ENCODE measurements around the gene CENPC. TPM values are rescaled to one million over a fixed set of nuclear protein-coding genes. Genes with fewer than 3 reads are reported as not detected.
"Not testable (repeated sequence)": the region's sequence is repeated elsewhere in the genome, so short reads cannot be mapped to it uniquely, and the experiment has no call there.

CENPC gene
- total RNA-seq, 1 donor from 2014 or later = 35.4 TPM

DNA sequence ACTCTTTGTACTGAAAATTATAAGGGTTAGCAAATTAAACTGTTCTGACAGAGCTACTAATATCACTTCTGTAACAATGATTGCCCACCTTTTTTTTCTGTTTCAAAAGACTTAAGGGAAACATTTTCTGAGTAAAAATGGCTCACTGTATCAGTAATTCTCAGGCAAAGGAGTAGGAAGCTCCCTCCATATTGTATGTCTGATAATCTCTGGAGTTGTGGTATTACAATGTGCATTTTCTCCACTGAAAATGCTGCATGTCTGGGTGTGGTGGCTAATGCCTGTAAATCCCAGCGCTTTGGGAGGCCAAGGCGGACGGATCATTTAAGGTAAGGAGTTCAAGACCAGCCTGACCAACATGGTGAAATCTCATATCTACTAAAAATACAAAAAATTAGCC, 8.8 kb upstream of the CENPC start:
- intact Hi-C loops (cut with micrococcal nuclease) = no loop called here

DNA sequence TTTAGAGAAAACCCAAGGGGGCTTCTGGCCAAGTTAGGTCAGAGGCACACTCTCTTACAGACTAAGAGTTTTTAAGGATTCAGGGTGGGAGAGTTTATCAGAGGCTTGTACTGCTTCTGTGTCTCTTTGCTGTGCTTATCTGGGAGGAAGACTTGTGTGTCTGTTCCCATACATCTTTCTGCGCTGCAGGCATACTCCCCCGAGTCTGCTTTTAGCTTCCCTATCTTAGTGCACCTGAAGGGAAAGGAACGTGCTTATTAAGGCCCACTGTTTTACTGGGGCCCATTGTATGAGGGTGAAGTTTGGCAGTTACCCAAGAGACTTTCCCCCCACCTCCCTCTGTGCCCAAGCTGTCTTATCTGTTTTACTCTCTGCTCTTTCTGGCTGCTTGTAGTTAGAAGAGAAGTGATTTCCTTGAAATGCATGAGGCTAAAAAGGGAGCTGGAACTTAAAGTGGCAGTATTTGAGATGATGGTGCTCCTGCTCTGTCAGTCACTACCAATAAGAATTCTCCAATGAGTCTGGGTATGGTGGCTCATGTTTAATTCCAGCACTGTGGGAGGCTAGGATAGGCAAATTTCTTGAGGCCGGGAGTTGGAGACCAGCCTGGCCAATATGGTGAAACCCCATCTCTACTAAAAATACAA, 7.0 kb upstream of the CENPC start:
- intact Hi-C loops (cut with micrococcal nuclease) = not testable (repeated sequence)

DNA sequence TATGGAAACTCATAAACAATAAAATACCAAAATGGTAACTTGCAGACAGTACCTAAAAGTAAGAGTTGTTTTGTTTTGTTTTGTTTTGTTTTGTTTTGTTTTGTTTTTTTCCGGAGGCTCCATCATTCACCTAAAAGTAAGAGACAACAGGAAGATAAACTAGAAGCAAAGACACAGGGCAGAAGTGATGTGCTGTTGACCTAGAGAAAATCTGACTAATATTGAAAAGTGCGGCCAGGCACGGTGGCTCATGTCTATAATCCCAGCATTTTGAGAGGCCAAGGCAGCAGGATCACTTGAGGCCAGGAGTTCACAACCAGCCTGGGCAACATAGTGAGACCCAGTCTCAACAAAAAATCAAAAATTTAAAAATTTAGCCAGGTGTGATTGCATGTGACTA, 5.6 kb upstream of the CENPC start:
- intact Hi-C loops (cut with micrococcal nuclease) = no loop called here

DNA sequence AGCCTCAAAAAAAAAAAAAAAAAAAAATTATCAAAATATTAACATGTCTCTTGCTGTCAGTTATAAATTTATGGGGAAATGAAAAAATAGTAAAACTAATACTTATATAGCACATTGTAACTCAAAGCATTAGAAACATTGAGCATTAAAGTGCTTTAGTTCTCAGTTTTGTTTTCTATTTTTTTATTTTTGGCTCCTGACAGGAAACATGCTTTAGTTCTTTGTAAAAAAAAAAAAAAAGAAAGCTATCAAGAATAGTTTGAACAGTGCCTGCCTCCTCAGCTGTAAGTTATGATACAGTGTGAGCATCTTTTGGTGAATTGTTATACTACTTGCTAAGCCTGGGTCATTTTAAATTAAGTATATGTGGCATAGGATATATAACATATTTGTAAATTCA, 5.1 kb upstream of the CENPC start:
- intact Hi-C loops (cut with micrococcal nuclease) = no loop called here

DNA sequence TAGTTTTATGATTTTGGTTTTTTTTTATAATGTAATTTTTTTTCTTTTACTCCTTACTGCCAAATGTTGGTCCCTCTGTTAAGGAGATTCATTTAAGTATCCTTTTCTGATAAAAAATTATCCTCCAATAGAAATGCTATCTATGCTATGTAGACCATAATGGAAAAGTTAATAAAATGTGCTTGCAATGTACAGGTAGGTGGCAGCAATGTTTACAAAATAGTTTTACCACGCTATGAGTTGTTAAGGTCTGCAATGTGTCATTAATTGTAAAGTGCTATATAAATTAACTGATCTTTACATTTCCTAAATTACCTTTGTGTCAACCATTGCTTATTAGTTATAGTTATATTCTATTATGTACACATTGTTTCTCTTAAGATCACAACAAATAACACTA, 3.8 kb upstream of the CENPC start:
- intact Hi-C loops (cut with micrococcal nuclease) = loop anchor here (1.0 to 2.0 kb wide), 6 partner anchors 9 to 438 kb away; partner anchors contain the start of genes STAP1 and UBA6

DNA sequence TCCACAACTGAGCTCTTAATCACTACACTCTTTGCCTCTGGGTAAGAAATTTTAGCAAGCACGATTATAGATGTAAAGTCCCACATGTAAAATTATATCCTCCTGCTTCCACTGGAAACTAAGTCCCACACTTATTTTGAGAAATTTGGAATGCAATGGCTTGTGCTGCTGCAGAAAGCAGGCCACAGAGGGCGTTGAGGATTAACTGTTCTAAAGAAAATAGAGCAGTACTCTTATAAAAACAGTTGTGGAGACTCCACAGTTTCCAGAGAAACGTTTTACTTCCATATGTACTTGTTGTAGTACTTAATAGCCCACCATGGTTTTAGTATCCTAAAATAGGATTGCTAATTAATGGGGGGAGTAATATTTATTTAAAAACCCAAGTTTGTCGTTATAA, 1.7 kb upstream of the CENPC start:
- intact Hi-C loops (cut with micrococcal nuclease) = no loop called here

DNA sequence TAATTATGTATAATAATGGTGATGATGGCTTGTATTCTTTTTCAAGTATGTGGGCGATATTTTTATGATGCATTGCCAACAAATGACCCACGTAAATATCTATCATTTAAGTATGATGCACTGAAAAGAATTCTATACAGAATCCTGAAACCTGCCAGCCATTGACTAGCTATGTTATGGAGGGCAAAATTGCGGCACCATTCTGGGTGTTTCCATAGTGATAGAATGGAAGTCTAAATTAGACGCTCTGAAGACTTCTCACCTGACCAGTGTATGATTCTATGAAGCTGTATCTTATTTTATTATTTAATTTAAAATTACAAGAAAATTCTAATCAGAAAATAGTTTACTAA, 677 bp upstream of the CENPC start:
- intact Hi-C loops (cut with micrococcal nuclease) = no loop called here

GRCh38 chr4:67542076-67542475, 3.2 kb downstream of the CENPC start:
- intact Hi-C loops (cut with micrococcal nuclease) = no loop called here

DNA sequence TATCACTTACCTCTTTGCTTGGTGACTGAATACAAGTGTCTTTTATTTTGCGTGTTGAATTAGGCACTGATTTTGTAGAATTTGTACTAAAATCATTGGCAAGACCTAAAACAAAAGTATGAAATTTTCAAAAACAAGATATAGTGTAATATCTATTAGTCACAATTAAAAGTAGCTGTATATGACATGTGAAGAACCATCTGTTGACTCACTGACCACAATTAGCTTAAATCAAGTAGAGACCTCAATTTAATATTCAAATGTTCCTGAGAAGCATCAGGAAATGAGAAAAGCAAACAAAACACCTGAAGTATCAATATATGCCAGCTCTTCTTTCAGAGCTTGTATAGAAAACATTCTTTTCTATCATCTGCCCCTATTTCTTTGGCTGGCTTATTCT, 5.5 kb downstream of the CENPC start:
- intact Hi-C loops (cut with micrococcal nuclease) = no loop called here

- intact Hi-C loops (cut with micrococcal nuclease) = loop anchor here (1.0 kb wide), 1 partner anchor 9 kb away; no protein-coding TSS in a partner anchor
Measured at GRCh38 chr4:67535280-67535840, 9.9 kb downstream of the CENPC start.

DNA sequence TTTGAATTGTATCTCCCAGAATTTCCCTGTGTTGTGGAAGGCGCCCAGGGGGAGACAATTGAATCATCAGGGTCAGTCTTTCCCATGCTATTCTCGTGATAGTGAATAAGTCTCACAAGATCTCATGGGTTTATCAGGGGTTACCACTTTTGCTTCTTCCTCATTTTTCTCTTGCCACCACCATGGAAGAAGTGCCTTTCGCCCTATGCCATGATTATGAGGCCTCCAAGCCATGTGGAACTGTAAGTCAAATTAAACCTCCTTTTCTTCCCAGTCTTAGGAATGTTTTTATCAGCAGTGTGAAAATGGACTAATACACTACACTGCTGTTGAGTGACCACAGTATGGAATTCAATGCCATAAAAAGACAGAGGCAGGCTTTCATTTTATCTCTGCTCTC, 12.2 kb downstream of the CENPC start:
- intact Hi-C loops (cut with micrococcal nuclease) = no loop called here

GRCh38 chr4:67532397-67532796, 12.9 kb downstream of the CENPC start:
- intact Hi-C loops (cut with micrococcal nuclease) = not testable (repeated sequence)

DNA sequence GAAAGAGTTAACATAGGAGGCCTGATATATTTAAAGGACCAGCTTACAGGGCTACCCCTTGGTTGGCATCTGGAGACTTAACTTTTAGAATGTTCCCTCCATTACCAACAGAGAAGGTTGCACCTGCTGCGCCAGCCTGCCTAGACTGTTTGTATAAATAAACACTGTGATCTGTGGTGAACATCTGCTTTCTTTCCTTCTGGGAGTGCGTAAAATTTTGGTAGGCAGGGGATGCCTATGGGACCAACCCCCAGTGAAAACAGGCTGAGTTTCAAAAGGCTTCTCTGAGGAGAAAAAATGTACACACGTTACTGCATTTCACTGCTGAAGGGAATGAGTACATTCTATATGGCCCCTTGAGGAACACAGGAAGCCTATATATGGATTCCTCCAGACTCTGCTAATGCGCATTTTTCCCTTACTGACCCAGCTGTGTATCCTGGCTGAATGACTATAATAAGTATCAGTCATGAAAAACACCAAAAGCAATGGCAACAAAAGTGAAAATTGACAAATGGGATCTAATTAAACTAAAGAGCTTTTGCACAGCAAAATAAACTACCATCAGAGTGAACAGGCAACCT, 13.8 kb downstream of the CENPC start:
- intact Hi-C loops (cut with micrococcal nuclease) = no loop called here

- intact Hi-C loops (cut with micrococcal nuclease) = loop anchor here (1.0 kb wide), 2 partner anchors 21 to 177 kb away; partner anchors contain the start of genes CENPC and UBA6
Measured at GRCh38 chr4:67524140-67524539, 21.2 kb downstream of the CENPC start.

DNA sequence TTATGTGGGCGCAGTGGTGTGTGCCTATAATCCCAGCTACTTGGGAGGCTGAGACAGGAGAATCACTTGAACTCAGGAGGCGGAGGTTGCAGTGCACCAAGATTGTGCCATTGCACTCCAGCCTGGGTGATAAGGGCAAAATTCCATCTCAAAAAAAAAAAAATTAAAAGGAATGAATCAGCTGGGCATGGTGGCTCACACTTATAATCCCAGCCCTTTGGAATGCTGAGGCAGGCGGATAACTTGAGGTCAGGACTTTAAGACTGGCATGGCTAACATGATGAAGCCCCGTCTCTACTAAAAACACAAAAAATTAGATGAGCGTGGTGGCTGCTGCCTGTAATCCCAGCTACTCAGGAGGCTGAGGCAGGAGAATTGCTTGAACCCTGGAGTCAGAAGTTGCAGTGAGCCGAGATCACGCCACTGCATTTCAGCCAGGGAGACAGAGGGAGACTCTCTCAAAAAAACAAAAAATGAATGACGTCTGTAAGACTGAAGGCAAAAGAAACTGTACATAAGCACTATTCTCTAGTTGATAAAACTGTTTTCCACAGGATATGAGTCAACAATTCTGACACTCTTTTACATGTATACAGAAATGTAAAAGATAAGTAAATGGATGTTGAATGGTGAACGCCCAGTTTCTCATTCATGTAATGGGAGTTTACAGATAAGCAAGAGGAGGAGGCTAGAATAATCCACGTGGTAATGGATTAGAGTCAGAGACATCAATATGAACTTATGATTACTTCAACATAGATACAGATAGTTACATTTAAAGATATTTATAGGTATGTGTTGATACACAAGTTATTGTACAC, 22.2 kb downstream of the CENPC start:
- intact Hi-C loops (cut with micrococcal nuclease) = no loop called here

GRCh38 chr4:67522230-67522629, 23.1 kb downstream of the CENPC start:
- intact Hi-C loops (cut with micrococcal nuclease) = no loop called here

- intact Hi-C loops (cut with micrococcal nuclease) = no loop called here
Measured at GRCh38 chr4:67521506-67521905, 23.8 kb downstream of the CENPC start.

DNA sequence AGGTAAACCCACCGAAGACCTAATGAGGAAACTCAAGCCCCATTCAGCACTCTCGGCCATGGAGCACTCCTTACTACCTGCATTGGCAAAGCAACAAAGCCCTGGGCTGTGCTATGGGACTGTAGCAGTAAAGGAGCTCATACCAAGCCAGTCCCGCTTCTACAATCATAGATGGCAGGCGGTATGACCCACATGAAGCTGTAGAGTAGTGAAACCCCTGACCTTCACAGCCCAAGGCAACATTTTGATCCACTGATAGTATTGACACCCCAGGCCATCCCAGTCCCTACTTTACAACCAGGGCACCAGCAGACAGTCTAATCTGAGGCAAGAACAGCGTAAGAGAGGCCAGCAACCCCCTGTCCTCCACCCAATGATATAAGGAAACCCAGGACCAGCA, 25.2 kb downstream of the CENPC start:
- intact Hi-C loops (cut with micrococcal nuclease) = no loop called here

DNA sequence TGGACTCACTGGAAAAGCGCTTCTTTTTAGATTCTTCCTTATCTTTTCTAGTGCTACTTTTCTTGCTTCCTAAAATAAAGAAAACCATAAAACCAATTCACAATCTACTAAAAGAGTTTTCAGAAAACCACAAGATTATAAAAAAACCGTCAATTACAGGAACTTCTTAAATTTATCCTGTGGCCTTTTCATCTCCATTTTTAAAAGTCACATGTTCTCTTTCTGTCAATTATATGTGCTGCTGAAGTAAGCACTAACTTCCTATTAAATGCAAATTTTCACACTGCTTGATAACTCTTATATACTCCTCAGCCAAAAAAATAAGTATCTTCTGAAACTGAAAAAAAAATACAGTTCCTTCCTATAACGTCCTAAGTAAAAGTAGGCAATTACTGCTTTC, 32.8 kb downstream of the CENPC start:
- intact Hi-C loops (cut with micrococcal nuclease) = no loop called here

DNA sequence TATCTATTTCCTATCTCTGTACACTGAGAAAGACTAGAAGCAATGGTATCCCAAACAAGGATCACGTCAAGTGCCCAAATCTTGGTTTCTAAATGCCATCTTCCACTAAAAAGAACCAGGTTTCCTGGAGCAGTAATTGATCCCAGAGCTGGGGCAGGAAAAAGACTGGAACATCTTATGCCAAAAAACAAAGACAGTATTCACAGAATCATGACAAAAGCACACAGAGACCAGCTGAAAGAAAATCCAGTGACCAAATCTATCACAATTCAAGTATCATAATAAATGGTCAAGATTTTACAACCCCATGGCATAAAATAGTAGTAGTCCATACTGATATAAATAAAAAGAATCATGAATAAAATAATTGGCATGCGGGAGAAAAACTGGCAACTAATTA, 44.9 kb downstream of the CENPC start:
- intact Hi-C loops (cut with micrococcal nuclease) = no loop called here

- intact Hi-C loops (cut with micrococcal nuclease) = no loop called here
Measured at GRCh38 chr4:67499799-67500198, 45.5 kb downstream of the CENPC start.
